B cell (primary cell): ENCODE measurements around the gene C16orf86.

Source experiments
- CTCF ChIP-seq: fragments of 200-600 bp; IDR thresholded peaks from one replicate; pipeline ENCODE4 v1.8.0; 2022; ENCODE audit warnings: antibody characterized with exemption, mild to moderate bottlenecking
- EZH2 ChIP-seq: IDR thresholded peaks from 2 replicates; pipeline ENCODE4 v1.6.1; 2012; ENCODE audit warnings: borderline replicate concordance, low read depth, mild to moderate bottlenecking, moderate library complexity, low read length; ENCODE audit not compliant: insufficient read depth, poor library complexity, severe bottlenecking

DNA sequence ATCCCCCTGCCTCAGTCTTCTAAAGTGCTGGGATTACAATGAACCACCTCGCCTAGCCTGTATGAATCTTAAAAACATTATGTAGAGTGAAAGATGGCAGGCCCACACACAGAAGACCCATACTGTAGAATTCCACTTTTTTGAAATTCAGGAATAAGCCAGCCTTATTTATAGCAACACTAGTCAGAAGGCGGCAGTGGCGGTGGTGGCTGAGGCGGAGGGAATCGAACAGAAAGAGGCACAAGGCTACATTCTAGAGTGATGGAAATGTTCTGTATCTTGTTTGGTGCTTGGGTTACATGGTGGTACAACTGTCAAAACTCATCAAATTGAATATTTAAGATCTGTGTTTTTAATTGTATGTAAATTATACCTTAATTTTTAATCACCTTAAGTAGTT, 41.2 kb downstream of the C16orf86 start:
- TF ChIP-seq EZH2 (no peak), CTCF (no peak)
